Head of caudate nucleus (tissue), 42 donors: Measurements from ENCODE around the gene ANAPC16.
A peak's percentile ranks its signal among the peaks of the same experiment; 100 is the strongest.
"Not testable (repeated sequence)": the region's sequence is repeated elsewhere in the genome, so short reads cannot be mapped to it uniquely, and the experiment has no call there.

Experiments
- DNase-seq, 42 donors: peaks; one replicate each; pipeline versions ENCODE4 v3.0.0 to v3.0.0-alpha.2; 2020 to 2021; ENCODE audit warnings: mixed read lengths in 7 of 42
- intact Hi-C: fragments of 100-400 bp; cut with DNase I; formaldehyde crosslinking; loops from one replicate; pipeline ENCODE4 v1.15.0; 2022

The ANAPC16 gene

GRCh38 chr10:72255977-72256729 lies 40.3 kb downstream of the ANAPC16 start:
- intact Hi-C loops = no loop called here
- peak in 2 of 42 donors; percentile 22 to 48 for DNase-seq

GRCh38 chr10:72257051-72257892 lies 41.5 kb downstream of the ANAPC16 start:
- intact Hi-C loops = no loop called here
- peak in 1 of 42 donors; percentile 47 for DNase-seq

DNA sequence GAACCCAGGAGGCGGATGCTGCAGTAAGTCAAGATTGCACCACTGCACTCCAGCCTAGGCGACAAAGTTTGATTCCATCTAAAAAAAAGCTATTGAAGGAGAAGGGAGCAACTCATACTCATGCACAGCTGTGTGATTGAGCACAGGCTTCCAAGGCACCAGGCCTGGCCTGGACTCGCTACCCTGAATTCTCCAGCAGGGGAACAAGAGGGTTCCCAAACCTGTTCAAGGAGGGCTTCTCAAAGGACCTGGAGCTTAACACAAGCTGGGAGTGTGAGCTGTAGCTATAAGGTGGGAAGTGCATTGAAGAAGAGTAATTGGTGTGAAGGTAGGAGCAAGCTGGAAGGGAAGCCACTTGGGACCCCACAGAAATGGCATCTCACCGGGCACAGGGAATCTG lies 42.8 kb downstream of the ANAPC16 start:
- intact Hi-C loops = no loop called here
- no peak for DNase-seq

DNA sequence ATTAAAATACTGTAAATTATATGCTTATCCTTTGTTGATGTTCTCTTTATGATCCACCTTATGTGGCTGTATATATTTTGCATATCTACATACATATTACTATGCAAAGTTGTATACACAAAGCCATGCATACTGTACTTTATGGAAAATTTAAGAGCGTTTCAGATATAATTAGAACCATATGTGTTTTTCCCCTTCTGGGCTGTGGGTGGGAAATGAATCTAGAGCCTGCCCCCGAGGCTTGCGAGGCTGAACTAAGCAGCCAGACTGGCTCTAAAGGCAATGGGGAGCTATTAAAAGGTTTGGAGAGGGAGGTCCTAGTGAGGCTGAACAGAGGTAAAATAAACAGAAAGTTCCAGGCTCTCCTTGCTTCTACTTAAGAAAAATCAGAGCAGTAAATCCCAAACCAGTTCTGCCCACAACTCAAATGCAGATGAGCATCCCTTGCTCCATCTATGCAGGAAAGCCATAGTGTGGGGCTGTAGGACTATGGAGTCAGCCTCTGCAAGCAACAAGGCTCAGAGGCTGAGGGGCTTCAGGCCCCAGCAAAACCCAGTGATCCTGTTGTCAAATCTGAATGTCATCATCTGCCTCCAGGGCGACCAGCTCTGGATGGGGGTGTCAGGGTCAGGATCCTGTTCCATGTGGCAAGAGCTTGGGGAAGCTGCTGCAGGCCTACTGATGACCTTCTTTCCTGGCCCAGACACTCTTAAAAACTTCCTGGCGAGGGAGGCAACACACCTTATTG lies 43.9 kb downstream of the ANAPC16 start:
- DNase-seq = peak in 26 of 42 donors; percentile 27 to 84 (median 56)
- intact Hi-C loops = no loop called here

DNA sequence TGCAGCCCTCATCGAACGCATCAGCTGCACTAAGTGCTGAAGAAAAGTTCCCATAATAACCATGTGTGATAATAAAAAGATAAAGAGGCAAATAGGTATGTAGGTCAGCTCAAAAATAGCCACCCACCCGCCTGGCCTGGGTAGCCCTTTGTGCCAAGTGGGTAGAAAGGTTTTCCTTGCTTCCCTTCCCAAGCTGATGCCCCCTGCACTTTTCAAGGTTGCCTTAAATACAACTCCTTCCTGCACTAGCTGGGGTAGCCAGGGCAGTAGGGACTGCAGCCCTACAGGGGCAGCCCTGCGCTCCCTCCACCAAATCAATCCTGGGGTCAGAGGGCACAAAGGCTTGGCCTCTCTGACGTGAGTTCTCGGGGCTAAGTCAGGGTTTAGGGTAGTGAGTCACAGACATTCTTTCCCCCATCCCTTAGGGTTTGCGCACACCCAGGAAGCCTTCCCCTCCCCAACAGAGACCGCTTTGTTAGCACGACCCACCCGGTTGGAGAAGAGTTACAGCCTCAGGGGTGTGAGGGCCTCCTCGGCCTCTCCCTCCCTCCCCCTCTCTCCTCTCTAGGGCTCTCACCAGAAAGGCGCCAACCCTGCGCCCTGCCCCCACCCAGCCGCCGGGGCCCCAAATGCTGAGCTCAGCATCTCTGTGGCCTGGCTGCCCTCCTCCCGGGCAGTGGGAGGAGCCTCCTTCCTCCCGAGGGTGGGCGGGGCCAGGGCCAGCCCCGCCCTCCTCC lies 44.6 kb downstream of the ANAPC16 start:
- peak; percentile 79 to 95 (median 90) for DNase-seq
- intact Hi-C loops = no loop called here

- DNase-seq = peak in 4 of 42 donors; percentile 32 to 42 (median 38)
- intact Hi-C loops = no loop called here
Observed at GRCh38 chr10:72260976-72261783, 45.4 kb downstream of the ANAPC16 start.

GRCh38 chr10:72261784-72262404 lies 46.1 kb downstream of the ANAPC16 start:
- no peak for DNase-seq
- intact Hi-C loops = no loop called here

- intact Hi-C loops = no loop called here
- no peak for DNase-seq
Observed at GRCh38 chr10:72263613-72264241, 47.9 kb downstream of the ANAPC16 start.

- intact Hi-C loops = no loop called here
- no peak for DNase-seq
Observed at GRCh38 chr10:72264536-72264935, 48.7 kb downstream of the ANAPC16 start.

- intact Hi-C loops = no loop called here
- DNase-seq = no peak
Observed at GRCh38 chr10:72265508-72265907, 49.7 kb downstream of the ANAPC16 start.

DNA sequence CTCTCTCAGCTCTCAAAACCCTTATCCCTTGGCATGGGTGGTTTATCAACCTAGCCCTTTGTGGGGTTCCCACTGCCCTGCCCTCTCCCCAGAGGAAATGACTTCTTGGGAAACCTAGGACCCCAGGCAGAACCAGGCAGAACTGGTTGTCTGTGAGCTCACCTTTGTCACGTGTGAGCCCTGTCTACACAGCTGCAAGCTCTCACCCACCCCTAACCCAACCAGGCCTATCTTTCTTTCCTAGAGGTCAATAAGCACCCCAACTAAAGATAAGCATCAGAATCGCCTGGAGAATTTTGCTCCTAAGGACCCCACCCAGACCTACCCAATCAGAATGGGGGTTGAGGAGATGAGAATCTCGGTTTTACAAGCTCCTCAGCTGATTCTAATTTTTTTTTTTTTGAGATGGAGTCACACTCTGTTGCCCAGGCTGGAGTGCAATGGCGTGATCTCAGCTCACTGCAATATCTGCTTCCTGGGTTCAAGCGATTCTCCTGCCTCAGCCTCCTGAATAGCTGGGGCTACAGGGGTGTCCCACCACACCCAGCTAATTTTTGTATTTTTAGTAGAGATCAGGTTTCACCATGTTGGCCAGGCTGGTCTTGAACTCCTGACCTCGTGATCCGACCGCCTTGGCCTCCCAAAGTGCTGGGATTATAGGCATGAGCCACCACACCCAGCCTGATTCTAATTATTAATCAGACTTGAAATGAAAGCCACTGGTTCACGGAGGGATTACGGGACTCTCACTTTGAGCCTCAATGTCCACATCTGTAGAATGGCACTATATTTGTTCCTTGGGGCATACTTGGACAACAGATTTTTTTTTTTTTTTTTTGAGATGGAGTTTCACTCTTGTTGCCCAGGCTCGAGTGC lies 50.4 kb downstream of the ANAPC16 start:
- no peak for DNase-seq
- intact Hi-C loops = no loop called here

- intact Hi-C loops = no loop called here
- DNase-seq = no peak
Observed at GRCh38 chr10:72267381-72267780, 51.6 kb downstream of the ANAPC16 start.

- no peak for DNase-seq
- intact Hi-C loops = no loop called here
Observed at GRCh38 chr10:72267819-72268399, 52.1 kb downstream of the ANAPC16 start.

- intact Hi-C loops, DNase-seq: not testable (repeated sequence)
Observed at GRCh38 chr10:72268475-72269200, 52.8 kb downstream of the ANAPC16 start.

DNA sequence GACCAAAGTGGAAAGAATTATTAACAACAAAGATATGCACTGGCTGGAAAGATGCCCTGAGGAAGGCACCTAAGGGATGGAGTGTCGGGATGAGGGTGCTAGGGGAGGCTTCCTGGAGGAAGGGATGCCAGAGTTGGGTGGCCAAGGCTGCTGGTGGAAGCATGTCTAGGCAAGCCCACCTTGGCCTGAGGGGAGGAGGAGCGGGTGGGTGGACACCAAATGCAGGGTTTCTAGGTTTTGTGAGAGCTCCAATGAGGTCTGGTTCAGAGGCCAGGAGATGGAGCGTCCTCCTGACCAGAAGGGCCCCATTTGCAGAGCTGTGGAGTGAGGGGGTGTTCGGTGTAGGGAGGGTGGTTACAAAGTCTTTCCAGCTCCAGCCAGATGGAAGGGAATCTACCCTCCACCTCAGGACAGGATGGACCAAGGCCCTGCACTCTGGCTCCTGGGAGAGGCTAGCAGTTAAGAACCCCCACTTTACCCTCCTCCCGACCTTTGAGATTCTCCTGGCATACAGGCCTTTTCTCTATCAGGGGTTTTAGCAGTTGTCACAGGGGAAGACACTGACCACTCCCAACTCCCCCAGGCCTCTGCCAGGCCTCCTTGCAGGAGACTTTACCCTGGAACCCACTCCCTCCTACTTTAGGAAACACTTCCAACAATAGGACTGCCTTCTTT lies 54.9 kb downstream of the ANAPC16 start:
- intact Hi-C loops = loop anchor here (10.0 kb wide), 1 partner anchor 56 kb away; the partner anchor contains the start of genes ANAPC16 and ASCC1
- no peak for DNase-seq
